GM19240 (cell line): ENCODE data around the gene ADAR.

ENCODE experiments used
- DNase-seq: peaks from one replicate; pipeline ENCODE4 v3.0.0; 2011; ENCODE audit warnings: low spot score; ENCODE audit not compliant: insufficient read length

ADAR gene

DNA sequence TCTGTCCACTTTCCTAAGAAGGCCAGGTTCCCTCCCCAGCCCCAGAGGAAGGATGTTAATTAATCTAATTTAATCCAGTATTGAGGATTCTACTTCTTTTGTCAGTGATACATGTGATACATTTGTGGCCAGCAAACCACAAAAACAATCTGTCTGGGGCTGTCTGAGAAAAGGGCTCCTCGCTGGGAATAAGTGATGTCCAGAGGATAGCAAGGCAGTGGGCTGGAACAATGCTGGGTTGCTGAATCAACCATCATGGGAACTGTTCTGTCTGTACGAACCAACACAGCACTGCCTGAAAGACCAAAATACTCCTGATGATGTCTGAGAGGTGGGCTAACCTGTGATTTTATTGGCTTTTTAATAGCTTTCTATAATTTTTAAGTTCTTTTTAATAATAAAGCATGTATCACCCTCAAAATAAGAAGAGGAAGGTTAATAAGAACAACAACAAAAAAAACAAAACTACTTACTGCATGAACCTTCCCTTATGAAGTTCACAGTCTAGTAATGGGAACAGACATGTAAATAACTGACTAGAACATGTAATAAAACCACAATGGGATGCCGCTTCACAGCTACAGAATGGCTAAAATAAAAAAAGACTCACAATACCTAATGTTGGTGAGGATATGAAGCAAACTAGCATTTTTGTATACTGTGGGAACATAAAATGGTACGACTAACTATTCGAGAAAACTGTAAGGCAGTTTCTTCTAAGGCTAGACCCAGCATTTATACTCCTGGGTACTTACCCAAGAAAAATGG is 11.4 kb upstream of the ADAR start:
- no peak for DNase-seq

DNA sequence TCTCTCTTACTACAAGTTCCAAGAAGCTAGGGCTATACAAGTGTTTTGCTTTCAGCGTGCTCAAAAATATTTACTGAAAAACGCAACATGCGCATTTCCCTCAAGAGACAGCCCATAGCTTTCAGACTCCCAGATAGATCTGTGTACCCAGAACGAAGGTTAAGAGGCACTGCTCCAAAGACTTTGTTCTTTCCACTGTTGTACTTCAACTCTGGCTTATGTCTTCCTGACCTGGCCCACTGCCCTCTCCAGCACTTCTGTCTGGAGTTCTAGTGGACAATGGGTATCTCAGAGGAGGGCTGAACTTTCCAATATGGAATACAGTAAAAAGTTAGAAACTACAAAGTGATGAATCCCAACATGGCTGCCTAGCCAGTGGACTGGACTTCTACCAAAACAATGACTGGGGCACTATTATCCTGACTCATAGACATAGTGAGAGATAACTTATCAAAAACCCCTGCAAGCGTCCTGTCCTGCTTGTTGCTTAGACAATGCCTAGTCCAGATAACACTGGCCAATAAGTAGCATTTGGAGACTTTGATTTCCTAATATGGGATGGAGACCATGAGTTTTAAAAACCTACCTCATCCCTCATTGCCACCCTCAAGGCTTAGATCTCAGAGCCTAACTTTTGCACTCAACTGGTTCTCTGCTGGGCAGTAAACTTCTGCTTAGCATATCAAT is 8.8 kb upstream of the ADAR start:
- DNase-seq, result no peak

DNA sequence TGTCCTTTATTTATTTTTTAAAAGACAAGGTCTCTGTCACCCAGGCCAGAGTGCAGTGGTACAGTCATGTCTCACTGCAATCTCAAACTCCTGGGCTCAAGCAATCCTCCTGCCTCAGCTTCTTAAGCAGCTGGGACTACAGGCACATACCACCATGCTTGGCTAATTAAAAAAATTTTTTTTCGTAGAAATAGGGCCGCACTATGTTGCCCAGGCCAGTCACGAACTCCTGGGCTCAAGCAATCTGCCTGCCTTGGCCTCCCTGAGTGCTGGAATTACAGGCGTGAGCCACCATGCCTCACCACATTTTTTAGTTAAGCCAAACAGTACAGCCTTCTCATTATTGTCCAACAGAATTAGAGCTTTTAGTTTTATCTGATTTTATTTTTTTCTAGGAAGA is 7.4 kb upstream of the ADAR start:
- DNase-seq, result no peak

DNA sequence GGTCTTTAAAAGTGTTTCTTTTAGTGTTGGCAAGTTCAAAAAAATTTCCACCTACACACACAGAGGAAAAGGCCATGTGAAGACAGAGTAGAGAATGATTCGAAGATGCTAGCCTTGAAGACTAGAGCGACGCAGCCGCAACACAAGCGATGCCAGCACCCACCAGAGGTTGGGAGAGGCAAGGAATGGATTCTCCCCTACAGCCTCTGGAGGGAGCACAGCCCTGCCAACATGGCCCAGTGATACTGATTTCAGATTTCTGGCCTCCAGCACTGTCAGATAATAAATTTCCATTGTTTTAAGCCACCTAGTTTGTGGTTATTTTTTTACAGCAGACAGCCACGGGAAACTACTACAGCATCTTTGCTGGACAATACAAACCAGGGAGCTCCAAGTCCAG is 6.9 kb upstream of the ADAR start:
- no peak for DNase-seq

DNA sequence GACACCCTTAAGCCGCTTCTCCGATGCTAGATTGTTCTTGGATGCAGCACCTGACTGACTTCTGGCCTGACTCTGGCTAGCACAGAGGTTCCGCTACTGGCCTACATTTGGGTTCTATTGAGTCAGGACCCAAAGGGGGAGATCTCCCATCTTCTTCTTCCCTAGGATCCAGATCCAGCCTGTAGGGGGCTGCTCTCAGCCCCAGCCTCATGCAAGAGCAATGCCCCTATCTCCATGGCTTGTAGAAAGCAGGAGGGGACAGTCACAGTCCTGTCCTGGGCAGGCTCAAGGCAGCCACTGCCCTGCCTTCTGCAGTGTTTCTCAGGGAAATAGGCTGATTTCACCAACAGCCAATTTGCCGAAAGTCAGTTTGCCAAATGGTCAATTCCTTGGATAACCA is 6.3 kb upstream of the ADAR start:
- no peak for DNase-seq

DNA sequence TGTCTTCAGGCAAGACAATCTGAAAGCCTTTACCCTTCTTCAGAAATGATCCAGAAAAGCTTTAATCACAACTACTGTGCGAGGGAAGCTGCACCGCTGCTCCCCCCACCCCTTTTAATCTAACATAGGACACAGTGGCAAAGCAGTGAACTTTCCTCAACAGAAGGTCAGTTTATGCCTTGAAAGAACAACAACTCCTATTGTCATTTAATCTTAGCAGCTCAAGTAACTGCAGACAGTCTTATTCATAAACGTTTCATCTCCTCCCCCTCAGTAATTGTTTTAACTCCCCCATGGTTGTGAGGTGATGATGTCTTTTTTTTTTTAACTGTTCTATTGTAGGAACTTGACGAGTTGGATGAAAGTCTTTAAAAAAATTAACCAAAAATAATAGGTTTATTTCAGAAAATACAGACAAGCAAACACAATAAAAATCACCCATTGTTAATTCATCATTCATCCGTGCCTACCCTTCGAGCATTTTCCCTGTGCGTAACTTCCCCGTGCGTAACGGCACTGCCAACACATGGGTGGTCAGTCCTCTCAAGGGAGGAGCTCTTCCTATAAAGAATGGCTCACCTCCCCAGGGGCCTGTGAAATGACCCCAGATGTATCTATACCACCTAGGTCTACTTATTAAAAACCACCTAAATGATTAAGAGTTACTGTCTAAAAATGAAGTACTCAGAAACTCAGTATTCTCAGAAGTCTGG is 3.3 kb upstream of the ADAR start:
- DNase-seq, result no peak

DNA sequence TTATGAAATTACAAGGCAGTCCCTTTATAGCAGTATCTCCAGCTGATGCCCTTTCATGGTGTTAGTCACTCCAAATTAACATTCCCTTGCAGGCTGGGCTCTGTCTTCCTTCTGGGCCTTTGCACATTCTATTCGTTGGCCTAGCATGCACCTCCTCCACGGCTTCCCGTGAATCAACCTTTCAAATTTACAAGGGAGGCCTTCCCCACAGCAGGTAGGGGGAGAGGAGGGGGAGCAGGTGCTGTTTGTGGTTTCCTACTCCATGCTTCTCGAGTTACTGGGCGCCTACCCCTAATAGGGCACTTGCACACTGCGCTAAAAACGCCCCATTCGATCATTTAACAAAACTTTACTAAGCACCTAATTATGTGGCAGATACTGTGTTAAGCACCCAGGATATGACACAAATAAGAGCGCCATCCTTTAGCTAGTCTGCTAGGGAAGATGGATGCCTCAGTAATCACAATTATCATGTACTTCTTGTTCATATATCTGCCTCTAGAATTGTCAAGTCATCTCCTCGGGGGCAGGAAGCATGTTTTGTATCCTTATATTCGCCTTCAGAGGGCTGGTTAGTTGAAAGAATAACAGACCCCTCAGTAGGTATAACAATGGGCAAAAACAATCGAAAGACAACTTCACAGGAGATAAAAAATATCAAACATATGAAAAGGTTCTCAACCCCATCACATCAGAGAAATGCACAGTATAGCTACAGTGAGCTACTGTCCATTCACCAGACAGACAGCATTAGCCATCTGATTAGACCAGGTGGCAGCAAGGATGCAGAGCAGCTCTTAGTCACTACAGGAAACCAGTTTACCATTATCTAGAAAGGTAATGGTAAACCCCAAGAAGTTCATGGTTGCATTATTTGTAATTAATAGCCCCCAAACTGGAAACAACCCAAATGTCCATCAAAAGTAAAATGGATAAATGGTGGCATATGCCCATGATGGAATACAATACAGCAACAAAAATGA is 1.7 kb upstream of the ADAR start:
- no peak for DNase-seq

DNA sequence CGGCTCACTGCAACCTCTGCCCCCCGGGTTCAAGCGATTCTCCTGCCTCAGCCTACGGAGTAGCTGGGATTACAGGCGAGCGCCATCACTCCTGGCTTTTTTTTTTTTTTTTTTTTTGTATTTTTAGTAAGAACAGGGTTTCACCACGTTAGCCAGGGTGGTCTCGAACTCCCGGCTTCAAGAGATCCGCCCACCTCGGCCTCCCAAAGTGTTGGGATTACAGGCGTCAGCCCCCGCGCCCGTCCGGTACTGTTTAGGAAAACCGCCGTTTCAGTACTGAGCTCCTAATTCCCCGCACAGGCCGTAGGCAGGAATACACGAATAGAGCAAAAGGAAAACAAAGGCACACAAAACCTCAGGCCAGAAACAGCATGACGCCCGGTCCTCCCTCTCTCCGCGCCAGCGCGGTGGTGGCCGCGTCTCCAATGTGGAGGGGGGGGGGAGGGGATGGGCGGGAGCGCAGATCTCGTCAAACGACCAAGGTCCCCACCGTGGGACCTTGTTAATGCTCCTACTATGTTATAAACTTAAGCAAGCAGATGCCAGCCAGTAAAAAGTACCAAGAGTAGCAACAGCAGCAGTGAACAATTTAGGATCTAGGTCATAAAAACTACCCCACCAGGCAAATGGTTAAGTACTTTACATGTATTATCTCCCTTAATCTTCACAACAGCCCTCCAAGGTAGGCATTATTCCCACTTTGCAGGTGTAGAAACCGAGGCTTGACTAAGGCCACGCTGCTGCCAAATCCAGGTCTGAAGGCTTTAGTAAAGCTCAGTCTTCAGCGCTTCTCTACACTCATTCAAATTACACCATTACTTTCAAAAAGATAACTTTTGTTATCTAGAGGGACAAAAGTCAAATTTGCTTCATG is 648 bp upstream of the ADAR start:
- DNase-seq, result no peak

DNA sequence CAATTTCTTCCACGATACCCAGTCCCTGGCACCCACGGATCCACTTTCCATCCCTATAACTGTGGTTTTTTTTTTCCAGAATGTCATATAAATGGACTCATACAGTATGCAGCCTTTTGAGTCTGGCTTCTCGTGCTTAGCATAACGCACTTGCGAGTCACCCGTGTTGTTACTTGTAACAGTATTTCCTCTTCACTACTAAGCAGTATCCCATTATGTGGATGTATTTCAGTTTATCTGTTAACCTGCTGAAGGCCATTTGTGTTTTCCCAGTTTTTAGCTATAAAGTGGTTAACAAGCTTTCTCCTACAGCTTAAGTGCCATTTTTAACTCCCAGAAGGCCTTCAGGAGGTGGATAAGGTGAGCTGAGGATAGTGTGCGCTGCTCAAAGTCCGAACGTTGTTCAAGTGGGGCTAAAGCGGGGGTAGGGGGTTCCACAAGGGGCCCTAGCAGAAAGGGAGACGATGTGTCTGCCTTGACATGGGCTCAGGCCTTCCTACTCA is 829 bp downstream of the ADAR start:
- DNase-seq, result no peak

DNA sequence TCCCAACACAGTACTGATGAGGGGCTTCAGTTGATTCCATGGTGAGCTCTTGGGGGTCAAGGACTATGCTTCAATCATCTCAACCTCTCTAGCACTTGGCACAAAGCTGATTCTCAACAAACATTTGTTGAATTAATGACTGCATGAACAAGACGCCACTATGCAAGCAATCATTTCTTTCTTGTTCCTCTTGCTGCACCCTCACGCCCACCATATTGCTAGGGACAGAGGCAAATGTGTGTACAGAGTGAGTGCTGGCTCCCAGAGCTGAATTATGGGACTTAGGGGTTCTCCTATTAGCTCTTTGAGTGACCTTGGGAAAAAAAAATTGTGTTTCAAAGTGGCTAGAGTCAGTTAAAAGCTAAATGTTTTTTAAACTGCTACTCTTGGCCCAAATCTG is 2.5 kb downstream of the ADAR start:
- DNase-seq, result no peak

DNA sequence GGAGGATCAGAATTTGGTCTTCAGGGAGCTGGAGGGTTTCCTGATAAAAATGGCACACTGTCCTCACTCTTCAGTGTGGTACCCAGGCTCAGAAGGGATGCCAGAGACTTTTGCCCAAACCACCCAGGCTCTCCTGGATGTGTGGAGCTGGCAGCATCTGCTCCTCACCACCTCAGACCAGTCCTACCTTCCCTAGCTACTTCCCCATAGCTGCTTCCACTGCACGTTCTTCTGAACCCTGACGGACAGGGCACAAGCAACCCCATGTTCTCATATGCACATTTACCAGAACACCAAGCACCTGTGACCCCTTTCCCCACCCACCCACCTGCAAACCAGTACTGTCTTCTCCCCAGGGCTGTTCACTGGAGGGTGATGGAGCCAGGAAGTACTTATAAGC is 4.7 kb downstream of the ADAR start:
- DNase-seq, result no peak

DNA sequence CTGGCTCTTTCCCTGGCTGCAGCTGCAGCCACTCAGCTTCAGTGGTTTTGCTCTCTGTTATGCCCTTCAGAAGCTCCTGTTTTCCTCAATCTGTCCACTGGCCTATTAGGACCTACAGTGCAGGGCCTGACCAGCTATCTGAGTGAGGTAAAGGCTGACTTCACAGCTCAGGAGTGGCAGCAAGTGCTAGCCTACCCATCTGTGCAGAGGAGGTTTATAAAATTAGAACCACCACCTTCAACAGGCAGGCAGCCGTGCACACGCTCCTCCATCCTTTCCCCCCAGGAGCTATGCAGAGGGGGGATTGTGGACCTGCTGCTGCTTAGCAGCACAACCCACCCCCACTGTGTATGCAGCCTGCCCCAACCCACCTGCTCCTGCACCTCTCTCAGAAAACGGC is 8.3 kb downstream of the ADAR start:
- DNase-seq, result no peak

DNA sequence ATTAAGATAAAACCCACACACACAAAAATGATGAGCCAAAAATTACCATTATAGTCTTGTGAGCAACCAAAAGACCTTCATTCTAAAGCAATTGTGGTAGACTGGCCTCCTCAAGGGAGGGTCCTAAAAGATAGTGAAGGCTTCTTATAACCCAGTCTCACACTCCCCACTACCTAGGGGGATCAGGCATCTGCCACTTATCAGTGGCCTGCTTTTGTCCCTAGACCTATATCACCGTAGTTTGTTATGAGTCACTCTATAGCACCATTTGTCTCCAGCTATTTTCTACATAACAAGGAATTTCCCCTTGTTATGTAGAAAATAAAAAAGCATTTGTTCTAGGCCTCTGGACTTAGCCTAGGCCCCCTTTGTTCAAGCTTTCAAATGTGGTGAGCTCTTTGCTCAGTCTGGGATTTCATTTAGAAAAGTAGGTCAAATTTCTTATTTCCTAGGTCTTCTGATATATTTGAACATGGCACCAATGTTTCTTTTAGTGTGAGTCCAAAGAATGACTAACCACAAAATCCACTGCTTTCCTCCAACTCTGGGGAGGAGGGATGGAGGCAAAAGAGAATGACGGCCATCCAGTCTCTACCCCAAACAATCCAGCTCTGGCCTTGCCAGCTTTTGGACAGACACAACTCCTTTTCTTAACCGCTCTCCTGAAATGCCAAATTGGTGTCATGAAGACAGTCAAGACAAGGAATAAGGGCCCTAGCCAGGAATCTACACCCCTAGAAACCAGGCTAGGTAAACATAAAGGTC is 8.9 kb downstream of the ADAR start:
- DNase-seq, result no peak

DNA sequence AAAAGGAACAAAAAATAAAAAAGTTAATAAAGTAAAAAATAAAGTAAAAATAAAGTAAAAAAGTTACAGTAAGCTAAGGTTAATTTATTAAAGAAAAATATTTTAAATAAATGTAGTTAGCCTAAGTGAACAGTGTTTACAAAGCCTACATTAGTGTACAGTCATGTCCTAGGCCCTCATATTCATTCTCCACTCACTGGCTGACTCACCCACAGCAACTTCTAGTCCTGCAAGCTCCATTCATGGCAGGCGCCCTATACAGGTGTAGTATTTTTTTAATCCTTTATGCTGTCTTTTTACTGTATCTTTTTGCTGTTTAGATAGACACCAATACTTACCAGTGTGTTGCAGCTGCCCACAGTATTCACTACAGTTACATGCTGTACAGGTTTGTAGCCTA is 12.4 kb downstream of the ADAR start:
- no peak for DNase-seq

DNA sequence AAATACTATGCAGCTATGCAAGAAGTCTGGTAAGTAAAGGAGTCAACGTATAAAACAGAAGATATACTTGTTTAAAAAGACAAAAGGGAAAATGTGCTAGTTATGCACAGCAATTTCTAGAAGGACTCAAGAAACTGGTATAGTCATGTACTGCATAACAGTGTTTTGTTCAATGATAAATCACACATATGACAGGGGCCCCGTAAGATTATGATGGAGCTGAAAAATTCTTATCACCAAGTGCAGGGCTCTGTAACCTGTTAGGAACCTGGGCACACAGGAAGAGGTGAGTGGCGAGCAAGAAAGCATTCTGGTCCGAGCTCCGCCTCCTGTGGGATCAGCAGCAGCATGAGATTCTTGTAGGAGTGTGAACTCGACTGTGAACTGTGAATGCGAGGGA is 13.2 kb downstream of the ADAR start:
- DNase-seq, result no peak

DNA sequence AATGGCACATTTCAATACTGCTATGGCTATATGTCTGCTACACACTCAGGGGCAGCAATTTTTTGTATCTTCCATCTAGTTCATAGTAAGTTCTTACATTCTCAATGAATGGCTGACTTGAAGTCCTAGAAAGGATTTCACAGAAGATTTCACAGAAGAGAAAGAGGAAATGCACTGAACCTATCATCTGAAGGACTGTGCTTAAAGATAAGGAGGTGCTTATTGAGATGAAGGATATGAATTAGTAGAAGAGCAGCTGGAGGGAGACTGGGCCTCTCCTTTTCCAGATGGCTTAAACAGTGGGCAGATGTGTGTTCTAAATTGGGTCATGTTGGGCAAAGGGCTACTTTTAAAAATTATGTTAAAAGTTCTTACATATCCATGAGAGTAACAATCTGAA is 14.6 kb downstream of the ADAR start:
- DNase-seq, result no peak

DNA sequence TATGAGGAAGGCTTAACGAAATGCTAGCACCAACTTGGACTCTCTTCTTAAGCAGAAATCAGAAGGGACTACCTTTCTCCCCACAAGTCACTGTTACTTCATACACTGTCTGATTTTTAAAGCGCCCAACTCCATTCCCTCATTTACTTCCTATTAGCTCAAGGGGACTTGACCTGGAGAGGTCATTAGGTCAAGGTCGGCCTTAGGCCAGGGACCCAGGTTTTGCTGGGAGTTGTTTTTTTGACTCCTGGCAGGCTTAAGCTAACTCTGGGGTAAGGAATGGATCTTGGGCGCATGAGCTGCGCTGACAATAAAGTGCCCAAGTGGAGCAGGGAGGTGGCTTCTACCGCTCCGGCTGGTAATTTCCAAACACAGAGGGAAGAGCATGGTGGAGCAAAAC is 16.8 kb downstream of the ADAR start:
- DNase-seq, result no peak

DNA sequence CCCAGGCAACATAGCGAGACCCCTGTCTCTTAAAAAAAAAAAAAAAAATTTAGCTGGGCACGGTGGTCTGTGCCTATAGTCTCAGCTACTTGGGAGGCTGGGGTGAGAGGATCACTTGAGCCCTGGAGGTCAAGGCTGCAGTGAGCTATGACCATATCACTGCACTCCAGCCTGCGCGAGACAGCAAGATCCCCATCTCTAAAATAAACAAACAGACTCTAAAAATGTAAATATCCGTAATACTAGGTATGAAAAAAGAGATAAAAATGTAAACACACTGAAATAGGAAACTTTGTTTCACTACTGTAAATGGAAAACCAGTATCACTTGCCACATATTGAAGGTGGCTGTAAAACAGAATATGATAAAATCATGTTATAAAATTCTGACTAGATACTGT is 17.2 kb downstream of the ADAR start:
- no peak for DNase-seq

DNA sequence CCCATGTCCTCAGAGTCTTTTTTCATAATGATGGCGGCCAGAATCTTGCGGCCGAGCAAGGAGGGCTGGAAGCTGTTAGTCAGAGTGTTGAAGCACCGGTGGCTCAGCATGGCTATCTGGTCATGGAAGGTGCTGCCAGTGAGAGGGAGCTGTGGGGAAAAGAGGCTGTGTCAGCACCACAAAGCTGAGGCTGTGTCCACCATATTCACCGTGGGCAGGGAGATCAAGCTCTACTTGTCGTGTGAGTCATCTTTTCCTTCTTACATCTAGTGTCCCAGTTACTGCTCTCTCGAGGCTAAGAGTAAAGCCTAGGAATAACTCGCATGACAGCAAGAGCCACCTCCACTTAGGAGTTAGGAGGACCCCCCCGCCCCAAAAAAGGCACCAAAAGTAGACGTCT is 18.2 kb downstream of the ADAR start:
- no peak for DNase-seq

DNA sequence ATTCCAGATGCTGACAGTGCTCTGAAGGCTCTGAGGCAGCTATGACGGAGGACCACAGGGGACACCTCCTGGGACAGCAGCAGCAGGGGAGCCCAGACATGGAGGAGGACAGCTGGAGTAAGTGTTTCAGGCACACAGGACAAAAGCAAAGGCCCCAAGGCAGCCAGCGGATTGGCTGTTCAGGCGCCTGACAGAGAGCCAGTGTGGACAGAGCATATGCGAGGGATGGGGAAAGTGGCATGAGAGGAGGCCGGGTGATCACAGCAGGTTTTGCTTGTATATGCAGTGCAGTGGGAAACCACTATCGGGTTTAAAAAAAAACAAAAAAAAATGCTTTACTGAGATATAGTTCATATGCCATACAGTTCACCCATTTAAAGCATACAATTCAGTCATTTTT is 21.3 kb downstream of the ADAR start:
- DNase-seq, result no peak
